GOT3 (cell line): ENCODE measurements around the gene TMEM9.

Experiments
- DNase-seq: peaks from one replicate; lab custom pipeline; 2025; ENCODE audit warnings: mixed read lengths; lab: John Stamatoyannopoulos, UW

Gene TMEM9

GRCh38 chr1:201126832-201127754, 27.2 kb downstream of the TMEM9 start, which contains the start of gene ASCL5:
Gene ASCL5 (minus strand): TSS chr1:201127184. CDS start chr1:201115372, 11,812 bp downstream.
- no peak for DNase-seq

DNA sequence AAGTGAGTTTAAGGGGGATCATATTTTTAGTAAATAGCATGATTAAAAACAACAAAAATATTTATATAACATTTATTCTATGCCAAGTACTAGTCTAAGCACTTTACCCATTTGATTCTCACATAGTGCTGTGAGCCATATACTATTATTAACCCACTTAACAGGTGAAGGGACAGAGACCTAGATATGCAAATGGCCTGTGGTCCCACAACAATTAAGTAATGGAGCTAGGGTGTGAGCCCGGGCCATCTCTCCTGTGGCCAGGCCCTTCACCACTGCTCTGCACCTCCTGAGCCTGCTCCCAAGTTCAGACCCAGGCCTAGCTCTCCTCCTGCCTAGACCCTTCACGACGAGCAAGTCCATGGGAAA, 27.8 kb downstream of the TMEM9 start:
- DNase-seq = no peak

- no peak for DNase-seq
These were observed 28.5 kb downstream of the TMEM9 start for GRCh38 chr1:201125800-201126199.

- no peak for DNase-seq
These were observed 29.3 kb downstream of the TMEM9 start for GRCh38 chr1:201125019-201125418.

- DNase-seq = no peak
These were observed 30.4 kb downstream of the TMEM9 start for GRCh38 chr1:201123866-201124265.

- DNase-seq = no peak
These were observed 31.8 kb downstream of the TMEM9 start for GRCh38 chr1:201122321-201122957.

- DNase-seq = no peak
These were observed 34.8 kb downstream of the TMEM9 start for GRCh38 chr1:201119206-201120197.

DNA sequence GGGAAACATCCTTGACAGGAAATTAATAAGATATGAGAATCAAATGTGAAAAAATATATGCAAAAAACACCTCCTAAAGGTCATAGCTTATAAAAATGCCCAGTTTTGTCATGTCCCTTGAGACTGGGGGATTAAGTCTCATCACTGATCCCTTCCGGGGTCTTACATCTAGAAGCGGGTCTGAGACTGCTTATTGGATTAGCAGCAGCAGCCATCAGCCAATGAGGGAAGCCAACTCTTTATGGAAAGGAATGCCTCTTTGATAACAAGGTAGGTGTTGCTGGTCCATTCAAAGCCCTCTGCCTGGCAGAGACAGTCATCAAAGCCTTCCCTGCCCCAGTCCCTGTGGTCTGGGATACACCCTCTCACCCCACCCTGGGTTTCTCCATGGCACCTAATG, 38.2 kb downstream of the TMEM9 start:
- DNase-seq = no peak

DNA sequence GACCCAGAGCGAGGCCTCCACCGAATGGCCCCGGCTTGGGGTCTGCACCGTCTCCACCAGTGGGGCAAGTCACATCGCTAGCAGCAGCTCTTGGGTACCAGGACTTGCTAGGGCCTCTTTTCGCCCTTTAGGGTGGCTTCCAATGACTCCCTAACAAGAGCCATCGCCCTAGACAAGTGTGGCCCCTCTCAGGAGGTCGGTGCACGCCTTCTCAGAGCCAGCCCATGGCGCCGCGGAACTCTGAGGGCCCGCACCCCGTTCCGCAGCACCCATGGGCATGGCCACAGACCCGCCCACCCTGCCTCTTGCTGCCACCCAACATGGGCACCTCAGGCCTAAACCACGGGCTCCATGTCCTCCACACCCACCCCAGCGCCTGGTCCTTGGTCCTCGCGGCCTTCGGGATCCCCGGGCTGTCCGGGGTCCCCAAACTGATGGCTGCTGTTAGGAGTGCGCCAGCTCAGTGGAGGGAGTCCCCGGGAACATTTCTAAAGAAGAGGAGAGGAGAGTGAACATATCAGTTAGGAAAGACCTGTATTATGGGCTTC, 38.8 kb downstream of the TMEM9 start:
- DNase-seq = no peak

DNA sequence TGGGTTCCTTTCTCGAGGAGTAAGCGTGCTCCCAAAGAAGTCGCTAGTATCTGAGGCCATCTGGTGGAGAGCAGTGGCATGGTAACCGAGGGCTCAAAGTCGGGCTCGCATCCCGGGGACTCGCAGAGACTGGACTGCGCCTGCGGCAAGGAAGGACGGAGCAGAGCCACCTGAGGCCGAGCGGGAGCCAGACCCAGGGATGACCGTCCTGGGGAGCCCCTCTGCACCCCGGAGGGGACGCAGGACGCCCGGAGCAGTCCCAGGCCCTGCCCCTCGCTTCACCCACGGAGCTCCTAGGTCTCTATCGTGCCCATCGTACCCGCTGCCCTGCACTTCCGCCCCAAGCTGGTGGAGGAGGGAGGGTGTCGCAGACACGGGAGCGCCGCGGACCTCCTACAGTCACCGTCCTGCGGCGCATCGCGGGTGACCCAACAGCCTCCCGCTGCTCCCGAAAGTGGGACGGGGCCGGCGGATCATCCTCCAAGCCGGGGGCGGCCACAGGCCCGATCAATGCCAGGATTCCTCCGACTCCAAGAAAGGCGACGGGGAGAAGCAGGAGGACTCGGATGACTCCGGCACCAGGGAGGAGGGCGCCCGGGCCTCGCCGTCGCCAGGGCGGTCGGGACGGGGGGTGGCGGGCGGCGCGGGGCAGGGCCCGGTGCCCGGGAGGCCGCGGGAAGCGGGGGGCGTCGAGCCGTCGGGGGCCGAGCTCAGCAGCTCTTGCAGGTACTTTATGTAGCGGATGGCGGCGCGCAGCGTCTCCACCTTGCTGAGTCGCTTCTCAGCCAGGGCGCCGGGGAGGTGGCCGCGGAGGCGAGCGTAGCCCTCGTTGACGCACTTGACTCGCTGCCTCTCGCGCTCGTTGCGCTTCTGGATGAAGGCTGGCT, 39.8 kb downstream of the TMEM9 start:
- DNase-seq = peak; percentile 100

GRCh38 chr1:201113451-201114244, 40.6 kb downstream of the TMEM9 start:
- no peak for DNase-seq

DNA sequence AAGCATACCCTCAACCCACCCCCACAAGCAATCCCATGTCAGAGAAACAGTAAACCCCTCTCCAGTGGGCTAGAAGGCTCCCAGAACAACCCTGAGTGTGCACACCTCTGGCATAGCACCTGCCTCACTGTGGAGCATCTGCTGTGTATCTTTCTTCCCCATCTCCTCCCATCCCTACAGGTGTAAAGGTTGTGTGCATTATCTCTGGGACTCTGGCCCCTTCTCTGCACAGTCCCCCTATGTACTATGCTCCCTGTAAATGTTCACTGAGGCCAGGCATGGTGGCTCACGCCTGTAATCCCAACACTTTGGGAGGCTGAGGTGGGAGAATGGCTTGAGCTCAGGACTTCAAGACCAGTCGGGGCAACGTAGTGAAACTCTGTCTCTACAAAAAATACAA, 41.3 kb downstream of the TMEM9 start:
- no peak for DNase-seq

- no peak for DNase-seq
These were observed 42.0 kb downstream of the TMEM9 start, which contains the start of gene CACNA1S for GRCh38 chr1:201112173-201112731. Gene CACNA1S (minus strand): TSS chr1:201112426. CDS start chr1:201112339, 87 bp downstream.

- DNase-seq = no peak
These were observed 42.6 kb downstream of the TMEM9 start for GRCh38 chr1:201111672-201112071.

DNA sequence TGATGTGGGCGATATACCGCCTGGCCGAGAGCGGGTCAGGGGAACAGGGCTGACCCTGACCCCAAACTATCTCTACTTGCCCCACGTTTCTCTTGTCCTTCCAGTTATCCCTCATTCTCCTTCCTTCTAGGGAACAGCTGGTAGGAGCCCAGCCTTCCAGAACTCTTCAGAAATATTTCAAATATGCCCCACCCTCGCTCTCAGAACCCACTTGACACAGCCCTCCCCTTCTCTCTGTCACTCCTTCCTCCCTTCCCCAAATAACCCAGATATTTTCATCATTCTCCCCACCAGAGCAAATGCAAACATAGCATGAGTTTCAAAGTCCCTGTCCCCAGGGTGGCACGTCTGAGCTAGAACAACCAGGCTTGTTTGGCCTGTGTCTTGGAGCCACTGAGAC, 43.1 kb downstream of the TMEM9 start:
- DNase-seq = no peak

DNA sequence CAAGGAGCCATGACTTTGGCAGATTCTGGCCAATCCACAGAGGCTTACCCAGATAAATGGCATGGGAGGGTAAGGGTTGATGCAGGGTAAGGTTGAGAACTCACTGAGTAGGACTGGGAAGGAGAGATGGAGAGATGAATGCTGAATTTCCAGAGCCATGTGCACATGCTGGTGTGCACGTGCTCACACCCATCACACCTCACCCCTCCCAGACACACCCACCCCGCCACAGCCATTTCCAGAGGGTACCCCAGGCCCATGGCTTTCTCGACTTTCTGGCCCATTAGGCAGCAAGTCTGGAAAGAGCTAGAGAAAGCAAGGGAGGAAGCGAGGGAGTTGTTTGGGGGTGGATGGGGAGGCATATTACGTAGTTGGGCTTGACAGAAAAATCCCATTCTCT, 43.7 kb downstream of the TMEM9 start:
- no peak for DNase-seq

DNA sequence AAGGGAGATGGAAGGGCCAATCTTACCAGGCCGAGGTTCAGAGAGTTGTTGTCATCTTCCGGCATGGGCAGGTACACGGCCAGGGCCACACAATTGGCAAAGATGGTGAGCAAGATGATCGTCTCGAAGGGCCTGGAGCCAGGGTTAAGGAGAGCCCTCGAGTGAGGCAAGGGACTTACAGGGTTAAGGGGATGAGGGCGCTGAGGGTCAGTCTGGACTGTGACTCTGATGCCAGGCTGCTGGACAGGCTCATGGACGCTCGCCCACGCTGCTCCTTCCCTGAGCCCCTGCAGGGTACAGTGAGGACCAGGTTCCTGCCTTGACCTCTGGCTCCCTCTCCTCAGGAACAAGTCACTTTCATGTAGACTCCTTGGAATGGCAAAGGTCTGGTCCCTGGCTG, 44.1 kb downstream of the TMEM9 start:
- no peak for DNase-seq

GRCh38 chr1:201109651-201110050, 44.6 kb downstream of the TMEM9 start:
- no peak for DNase-seq

- DNase-seq = no peak
These were observed 45.7 kb downstream of the TMEM9 start for GRCh38 chr1:201108614-201109013.
